ENCODE data around the gene OLIG3.

OLIG3 gene

GRCh38 chr6:137488150-137489045 is 5.8 kb downstream of the OLIG3 start:
- TF ChIP-seq, protein P1, sequence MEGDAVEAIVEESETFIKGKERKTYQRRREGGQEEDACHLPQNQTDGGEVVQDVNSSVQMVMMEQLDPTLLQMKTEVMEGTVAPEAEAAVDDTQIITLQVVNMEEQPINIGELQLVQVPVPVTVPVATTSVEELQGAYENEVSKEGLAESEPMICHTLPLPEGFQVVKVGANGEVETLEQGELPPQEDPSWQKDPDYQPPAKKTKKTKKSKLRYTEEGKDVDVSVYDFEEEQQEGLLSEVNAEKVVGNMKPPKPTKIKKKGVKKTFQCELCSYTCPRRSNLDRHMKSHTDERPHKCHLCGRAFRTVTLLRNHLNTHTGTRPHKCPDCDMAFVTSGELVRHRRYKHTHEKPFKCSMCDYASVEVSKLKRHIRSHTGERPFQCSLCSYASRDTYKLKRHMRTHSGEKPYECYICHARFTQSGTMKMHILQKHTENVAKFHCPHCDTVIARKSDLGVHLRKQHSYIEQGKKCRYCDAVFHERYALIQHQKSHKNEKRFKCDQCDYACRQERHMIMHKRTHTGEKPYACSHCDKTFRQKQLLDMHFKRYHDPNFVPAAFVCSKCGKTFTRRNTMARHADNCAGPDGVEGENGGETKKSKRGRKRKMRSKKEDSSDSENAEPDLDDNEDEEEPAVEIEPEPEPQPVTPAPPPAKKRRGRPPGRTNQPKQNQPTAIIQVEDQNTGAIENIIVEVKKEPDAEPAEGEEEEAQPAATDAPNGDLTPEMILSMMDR (conservative IDR thresholded peaks at IDR 0.05; ENCODE audit: low read depth), result no peak
- no peak for DNase-seq (ENCODE audit: low spot score)
- CTCF ChIA-PET, result no interaction called here
- POLR2A ChIA-PET (ENCODE audit: low non-redundant PET), result no interaction called here
- H3K27ac ChIP-seq, result no peak overlapping the region

- H3K27ac ChIP-seq, result no peak overlapping the region
- no peak for DNase-seq (ENCODE audit: low spot score)
- TF ChIP-seq, protein P1 (conservative IDR thresholded peaks at IDR 0.05; ENCODE audit: low read depth), result no peak
- ChIA-PET CTCF (no interaction called here), POLR2A (ENCODE audit: low non-redundant PET) (no interaction called here)
Measured at GRCh38 chr6:137487869-137488149, 6.4 kb downstream of the OLIG3 start.

DNA sequence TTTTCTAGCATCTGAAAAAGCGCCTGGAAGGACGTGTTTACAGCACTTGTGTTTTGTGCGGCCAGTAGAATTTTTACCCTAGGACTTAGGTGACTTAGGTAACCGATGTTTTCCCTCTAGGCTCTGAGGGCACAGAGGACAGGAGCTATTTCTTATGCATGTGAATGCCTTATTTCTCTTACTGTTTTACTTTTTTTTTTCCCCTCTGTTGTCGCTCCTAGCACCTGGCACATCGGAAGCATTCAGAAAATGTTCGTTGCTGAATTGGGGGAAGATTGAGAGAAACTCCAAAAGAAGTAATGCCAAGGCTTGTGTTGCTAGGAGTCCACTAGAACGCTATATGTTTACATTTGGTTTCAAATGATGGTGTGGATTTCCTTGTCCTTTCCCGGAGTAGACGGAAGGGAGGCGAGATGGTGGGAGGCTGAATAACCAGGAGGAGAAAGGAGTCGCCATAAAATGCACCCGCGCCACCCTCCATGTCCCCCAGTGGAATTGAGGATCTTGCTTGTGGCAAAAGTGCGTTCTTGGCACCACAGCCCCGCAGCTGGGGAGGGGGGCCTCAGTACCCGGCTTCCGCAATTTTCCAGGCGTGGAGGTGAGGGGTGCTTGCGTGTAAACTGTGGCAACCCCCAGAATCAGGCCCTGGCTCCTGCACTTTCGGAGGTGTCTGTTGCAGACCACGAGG is 6.9 kb downstream of the OLIG3 start:
- no peak overlapping the region for H3K27ac ChIP-seq
- ChIA-PET CTCF (interaction anchor here (0.6 kb wide), 1 partner anchor 200 kb away, joined by 4 read pairs; no protein-coding TSS in a partner anchor), POLR2A (ENCODE audit: low non-redundant PET) (no interaction called here)
- DNase-seq (ENCODE audit: low spot score), result no peak
- TF ChIP-seq, protein P1 (conservative IDR thresholded peaks at IDR 0.05; ENCODE audit: low read depth), result no peak

DNA sequence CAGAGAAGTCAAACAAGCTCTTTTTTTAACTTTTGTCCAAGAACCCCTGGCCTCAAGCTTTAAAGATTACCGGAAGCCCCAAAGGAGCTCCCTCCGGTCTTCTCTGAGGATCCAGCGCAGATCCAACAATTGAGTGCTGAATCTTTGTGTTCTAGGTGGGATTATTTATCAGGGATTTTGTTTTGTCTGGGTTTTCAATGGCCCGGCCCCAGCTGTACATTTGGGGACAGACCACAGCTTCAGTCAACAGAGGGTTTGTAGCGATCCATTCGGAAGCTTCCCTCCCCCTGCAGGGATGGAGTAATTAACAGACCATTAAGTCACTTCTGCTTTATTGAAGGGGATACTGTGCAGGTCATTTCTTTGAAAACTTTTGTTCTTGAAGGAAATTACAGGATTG is 7.8 kb downstream of the OLIG3 start:
- H3K27ac ChIP-seq, result no peak overlapping the region
- no peak for DNase-seq (ENCODE audit: low spot score)
- TF ChIP-seq, protein P1 (conservative IDR thresholded peaks at IDR 0.05; ENCODE audit: low read depth), result no peak
- POLR2A ChIA-PET (ENCODE audit: low non-redundant PET), result no interaction called here
- CTCF ChIA-PET, result interaction anchor here (0.6 kb wide), 1 partner anchor 279 kb away, joined by 4 read pairs; no protein-coding TSS in a partner anchor

- ChIA-PET POLR2A (ENCODE audit: low non-redundant PET) (no interaction called here), CTCF (no interaction called here)
- no peak overlapping the region for H3K27ac ChIP-seq
- DNase-seq (ENCODE audit: low spot score), result no peak
- TF ChIP-seq, protein P1 (conservative IDR thresholded peaks at IDR 0.05; ENCODE audit: low read depth), result no peak
Measured at GRCh38 chr6:137480431-137480830, 13.8 kb downstream of the OLIG3 start.

GRCh38 chr6:137475103-137475502 is 19.1 kb downstream of the OLIG3 start:
- ChIA-PET CTCF (interaction anchor here (0.5 kb wide), 1 partner anchor 79 kb away, joined by 4 read pairs; no protein-coding TSS in a partner anchor), POLR2A (ENCODE audit: low non-redundant PET) (no interaction called here)

More at GRCh38 chr6:137475103-137475502, 19.1 kb downstream of the OLIG3 start:
- no peak overlapping the region for H3K27ac ChIP-seq
- TF ChIP-seq, protein P1 (conservative IDR thresholded peaks at IDR 0.05; ENCODE audit: low read depth), result no peak
- DNase-seq (ENCODE audit: low spot score), result no peak
